Adrenal gland (tissue), 5 donors: Measurements from ENCODE around the gene TMEM132D.

Experiments used
- POLR2A ChIP-seq, 2 donors: fragments of 450-650 bp; IDR thresholded peaks; one replicate each; pipeline ENCODE4 v1.6.1; 2017; ENCODE audit warnings: antibody characterized with exemption in 2 of 2, mild to moderate bottlenecking in 2 of 2, moderate library complexity in 1 of 2
- TF ChIP-seq, protein P1 (sequence below), 6 experiments: fragments of 450-650 bp in 4 of 6; fragments of 200-600 bp in 2 of 6; sonication (generic) in 1 of 6; IDR thresholded peaks; 1 replicate in 5 of 6; 2 replicates in 1 of 6; pipeline versions ENCODE4 v1.5.1 to v1.8.0; 2016 to 2021; ENCODE audit warnings: antibody characterized with exemption in 6 of 6, mild to moderate bottlenecking in 2 of 6, moderate library complexity in 1 of 6
- donor health status: DM: no; HTN: no; CAD: no.

GRCh38 chr12:129381715-129382114 lies 522.1 kb downstream of the TMEM132D start:
- TF ChIP-seq, protein P1, sequence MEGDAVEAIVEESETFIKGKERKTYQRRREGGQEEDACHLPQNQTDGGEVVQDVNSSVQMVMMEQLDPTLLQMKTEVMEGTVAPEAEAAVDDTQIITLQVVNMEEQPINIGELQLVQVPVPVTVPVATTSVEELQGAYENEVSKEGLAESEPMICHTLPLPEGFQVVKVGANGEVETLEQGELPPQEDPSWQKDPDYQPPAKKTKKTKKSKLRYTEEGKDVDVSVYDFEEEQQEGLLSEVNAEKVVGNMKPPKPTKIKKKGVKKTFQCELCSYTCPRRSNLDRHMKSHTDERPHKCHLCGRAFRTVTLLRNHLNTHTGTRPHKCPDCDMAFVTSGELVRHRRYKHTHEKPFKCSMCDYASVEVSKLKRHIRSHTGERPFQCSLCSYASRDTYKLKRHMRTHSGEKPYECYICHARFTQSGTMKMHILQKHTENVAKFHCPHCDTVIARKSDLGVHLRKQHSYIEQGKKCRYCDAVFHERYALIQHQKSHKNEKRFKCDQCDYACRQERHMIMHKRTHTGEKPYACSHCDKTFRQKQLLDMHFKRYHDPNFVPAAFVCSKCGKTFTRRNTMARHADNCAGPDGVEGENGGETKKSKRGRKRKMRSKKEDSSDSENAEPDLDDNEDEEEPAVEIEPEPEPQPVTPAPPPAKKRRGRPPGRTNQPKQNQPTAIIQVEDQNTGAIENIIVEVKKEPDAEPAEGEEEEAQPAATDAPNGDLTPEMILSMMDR (IDR thresholded peaks at IDR 0.05) = no peak
- no peak for TF ChIP-seq POLR2A (IDR thresholded peaks at IDR 0.05)
